ENCODE data around the gene HEXD.

Gene HEXD

GRCh38 chr17:82382933-82383255 lies 35.3 kb upstream of the HEXD start:
- no peak for DNase-seq (ENCODE audit: extremely low read depth, insufficient read length)
- Histone ChIP-seq H3K4me3 (replicated peaks; ENCODE audit: low read depth, low read length) (no peak overlapping the region), H3K36me3 (ENCODE audit: control insufficient read depth, insufficient read depth, low read length) (no peaks in the 10 kb centered on the region), H3K27me3 (replicated peaks; ENCODE audit: control insufficient read depth, insufficient read depth, low read length) (no peaks in the 10 kb centered on the region)
- no peak for TF ChIP-seq CTCF (IDR thresholded peaks at IDR 0.05; ENCODE audit: insufficient read depth, low read length, poor library complexity, severe bottlenecking)

DNA sequence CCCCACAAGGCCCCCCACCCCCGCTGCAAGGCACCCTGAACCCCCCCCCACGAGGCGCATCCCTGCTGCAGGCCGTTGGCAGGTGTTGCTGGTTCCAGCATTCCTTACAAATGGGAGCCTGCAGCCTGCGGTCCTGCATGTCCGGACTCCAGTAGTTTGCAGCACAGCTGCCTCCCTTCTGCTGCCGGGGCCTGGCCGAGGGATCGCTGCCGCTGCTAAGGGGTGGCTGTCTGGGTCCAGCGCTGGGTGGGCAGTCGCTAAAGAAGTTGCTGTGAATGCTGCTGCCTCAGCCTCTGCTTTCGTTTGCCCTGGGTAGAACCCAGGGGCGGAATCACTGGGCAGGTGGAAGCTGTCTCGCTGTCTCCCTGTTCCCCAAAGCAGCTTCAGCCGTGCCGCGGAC lies 34.7 kb upstream of the HEXD start:
- no peaks in the 10 kb centered on the region for H3K36me3 ChIP-seq (ENCODE audit: control insufficient read depth, insufficient read depth, low read length)
- no peaks in the 10 kb centered on the region for H3K27me3 ChIP-seq (replicated peaks; ENCODE audit: control insufficient read depth, insufficient read depth, low read length)
- no peak for TF ChIP-seq CTCF (IDR thresholded peaks at IDR 0.05; ENCODE audit: insufficient read depth, low read length, poor library complexity, severe bottlenecking)
- no peak for DNase-seq (ENCODE audit: extremely low read depth, insufficient read length)
- H3K4me3 ChIP-seq (replicated peaks; ENCODE audit: low read depth, low read length), result no peak overlapping the region

DNA sequence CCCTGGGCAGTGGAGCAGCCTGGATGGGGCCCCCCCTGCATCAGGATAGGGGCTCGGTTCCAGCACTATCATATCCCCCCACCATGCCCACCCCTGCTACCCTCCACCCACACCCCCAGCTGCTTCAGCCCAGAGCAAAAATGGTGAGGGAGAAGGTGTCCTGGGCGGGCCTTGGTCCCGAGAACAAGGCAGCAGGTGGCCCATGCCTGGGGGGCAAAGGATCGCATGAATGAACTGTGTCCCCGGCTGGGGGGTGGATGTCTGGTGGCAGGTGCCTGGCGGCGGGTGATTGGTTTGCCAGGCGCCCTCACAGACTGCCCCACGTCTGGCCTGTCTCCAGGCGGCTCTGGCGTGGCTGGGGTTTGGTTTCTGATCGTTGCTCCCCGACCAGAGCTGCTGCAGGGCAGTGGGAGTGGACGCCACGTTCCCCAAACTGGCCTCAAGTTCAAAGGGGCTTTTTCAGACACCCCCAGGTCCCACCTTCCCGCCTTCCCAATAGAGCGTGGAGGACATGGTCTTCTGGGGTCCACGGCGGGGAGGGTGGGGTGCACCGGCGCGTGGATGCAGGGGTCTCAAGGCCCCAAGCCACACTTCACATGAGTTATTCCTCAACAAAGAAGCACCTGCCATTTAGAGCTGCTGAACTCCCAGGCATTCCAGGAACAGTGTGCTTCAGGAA lies 34.0 kb upstream of the HEXD start:
- no peaks in the 10 kb centered on the region for H3K36me3 ChIP-seq (ENCODE audit: control insufficient read depth, insufficient read depth, low read length)
- no peaks in the 10 kb centered on the region for H3K27me3 ChIP-seq (replicated peaks; ENCODE audit: control insufficient read depth, insufficient read depth, low read length)
- TF ChIP-seq CTCF (IDR thresholded peaks at IDR 0.05; ENCODE audit: insufficient read depth, low read length, poor library complexity, severe bottlenecking), result no peak
- no peak overlapping the region for H3K4me3 ChIP-seq (replicated peaks; ENCODE audit: low read depth, low read length)
- no peak for DNase-seq (ENCODE audit: extremely low read depth, insufficient read length)

DNA sequence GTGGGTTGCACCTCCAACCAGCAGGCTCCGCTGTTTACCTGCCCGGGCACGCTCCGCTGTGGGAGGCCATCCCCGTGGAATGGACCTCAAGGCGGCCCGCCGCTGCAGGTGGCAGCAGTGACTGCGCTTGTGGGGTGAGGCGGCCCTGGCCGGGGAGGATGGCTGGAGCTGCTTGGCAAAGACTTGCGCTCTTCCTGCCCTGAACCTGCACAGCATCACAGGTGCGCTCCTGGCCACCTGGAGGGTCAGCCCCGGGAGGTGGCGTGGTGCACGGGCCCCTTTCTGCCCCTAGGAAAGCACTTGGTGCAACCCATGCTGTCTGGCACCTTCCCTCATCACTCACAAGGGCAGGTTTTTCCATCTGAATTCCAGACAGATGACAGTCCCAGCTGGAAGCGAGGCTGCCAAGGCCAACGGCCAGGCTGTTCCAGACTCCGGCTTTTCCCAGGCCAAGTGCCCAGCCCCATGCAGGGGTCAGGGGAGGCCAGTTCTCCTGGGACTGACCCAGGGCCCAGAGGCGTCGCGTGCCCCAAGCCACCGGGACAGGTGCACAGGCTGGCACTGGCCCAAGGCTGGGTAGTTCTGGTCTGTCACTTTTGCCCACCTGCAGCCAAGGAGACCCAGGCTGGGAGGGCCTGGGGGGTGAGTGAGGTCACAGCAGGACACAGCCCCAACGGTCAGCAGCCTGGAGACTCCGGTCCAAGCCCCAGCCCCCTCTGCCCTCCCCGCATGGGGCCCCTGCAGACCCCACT lies 33.2 kb upstream of the HEXD start:
- no peak for TF ChIP-seq CTCF (IDR thresholded peaks at IDR 0.05; ENCODE audit: insufficient read depth, low read length, poor library complexity, severe bottlenecking)

GRCh38 chr17:82385559-82386254 lies 32.4 kb upstream of the HEXD start:
- H3K36me3 ChIP-seq (ENCODE audit: control insufficient read depth, insufficient read depth, low read length), result no peaks in the 10 kb centered on the region
- no peak for TF ChIP-seq CTCF (IDR thresholded peaks at IDR 0.05; ENCODE audit: insufficient read depth, low read length, poor library complexity, severe bottlenecking)
- no peak for DNase-seq (ENCODE audit: extremely low read depth, insufficient read length)
- H3K4me3 ChIP-seq (replicated peaks; ENCODE audit: low read depth, low read length), result no peak overlapping the region
- no peaks in the 10 kb centered on the region for H3K27me3 ChIP-seq (replicated peaks; ENCODE audit: control insufficient read depth, insufficient read depth, low read length)

More for the DNA sequence above, 33.2 kb upstream of the HEXD start:
- Histone ChIP-seq H3K4me3 (replicated peaks; ENCODE audit: low read depth, low read length) (no peak overlapping the region), H3K36me3 (ENCODE audit: control insufficient read depth, insufficient read depth, low read length) (no peaks in the 10 kb centered on the region), H3K27me3 (replicated peaks; ENCODE audit: control insufficient read depth, insufficient read depth, low read length) (no peaks in the 10 kb centered on the region)
- DNase-seq (ENCODE audit: extremely low read depth, insufficient read length), result no peak
